ENCODE measurements around the gene CHD3. TPM values are rescaled to one million over a fixed set of nuclear protein-coding genes. Genes with fewer than 3 reads are reported as not detected.

Gene CHD3
- total RNA-seq, 1 donor from 2014 or later = 12.8 TPM

GRCh38 chr17:7840441-7840840, 48.1 kb upstream of the CHD3 start:
- H3K36me3 ChIP-seq = no peaks in the 10 kb centered on the region
- peaks cover 71% of the 10 kb centered on the region for H3K79me2 ChIP-seq (ENCODE audit: low read depth)
- peaks cover 39% of the 10 kb centered on the region for H3K4me1 ChIP-seq
- H3K27ac ChIP-seq = no peak overlapping the region
- H3K27ac Mint-ChIP-seq = peak overlapping the region; percentile 13
- H3K36me3 Mint-ChIP-seq = peaks cover 3% of the 10 kb centered on the region
- TF ChIP-seq EZH2phosphoT487 (IDR thresholded peaks at IDR 0.05) (no peak), CTCF (IDR thresholded peaks at IDR 0.05) (no peak), EZH2 (IDR thresholded peaks at IDR 0.05) (no peak)
- H3K4me3 Mint-ChIP-seq = peak overlapping the region; percentile 94
- peak overlapping the region; percentile 76 for H3K4me3 ChIP-seq
- H4K20me1 ChIP-seq (ENCODE audit: low read depth) = peaks cover 68% of the 10 kb centered on the region
- H3K9ac ChIP-seq = no peak overlapping the region
- peaks cover 54% of the 10 kb centered on the region for H3K4me1 Mint-ChIP-seq
- peak; percentile 60 for DNase-seq (ENCODE audit: low spot score)
- no peak overlapping the region for H2AFZ ChIP-seq (replicated peaks)
- H3K27me3 Mint-ChIP-seq (ENCODE audit: insufficient read depth, low read depth) = peaks cover 8% of the 10 kb centered on the region
- H3F3A ChIP-seq (ENCODE audit: low read depth) = peaks cover 78% of the 10 kb centered on the region
- H3K9me3 ChIP-seq (ENCODE audit: low read depth) = no peaks in the 10 kb centered on the region
- peak overlapping the region; percentile 99 for H3K4me2 ChIP-seq
- no peaks in the 10 kb centered on the region for H3K27me3 ChIP-seq
- no peaks in the 10 kb centered on the region for H3K9me3 Mint-ChIP-seq

GRCh38 chr17:7840875-7841274, 47.7 kb upstream of the CHD3 start:
- Histone ChIP-seq H3K9ac (no peak overlapping the region), H3K4me3 (peak overlapping the region; percentile 76), H3K4me1 (peaks cover 39% of the 10 kb centered on the region), H4K20me1 (ENCODE audit: low read depth) (peaks cover 72% of the 10 kb centered on the region), H3K36me3 (no peaks in the 10 kb centered on the region), H2AFZ (replicated peaks) (no peak overlapping the region), H3K27me3 (no peaks in the 10 kb centered on the region), H3K4me2 (peak overlapping the region; percentile 99), H3F3A (ENCODE audit: low read depth) (peaks cover 76% of the 10 kb centered on the region), H3K9me3 (ENCODE audit: low read depth) (no peaks in the 10 kb centered on the region), H3K79me2 (ENCODE audit: low read depth) (peaks cover 73% of the 10 kb centered on the region), H3K27ac (no peak overlapping the region)
- H3K36me3 Mint-ChIP-seq = peaks cover 5% of the 10 kb centered on the region
- no peak for DNase-seq (ENCODE audit: low spot score)
- peak overlapping the region; percentile 94 for H3K4me3 Mint-ChIP-seq
- no peaks in the 10 kb centered on the region for H3K9me3 Mint-ChIP-seq
- peak overlapping the region; percentile 22 for H3K27ac Mint-ChIP-seq
- peaks cover 57% of the 10 kb centered on the region for H3K4me1 Mint-ChIP-seq
- TF ChIP-seq EZH2 (IDR thresholded peaks at IDR 0.05) (no peak), CTCF (IDR thresholded peaks at IDR 0.05) (no peak), EZH2phosphoT487 (IDR thresholded peaks at IDR 0.05) (no peak)
- peaks cover 8% of the 10 kb centered on the region for H3K27me3 Mint-ChIP-seq (ENCODE audit: insufficient read depth, low read depth)

GRCh38 chr17:7841396-7841914, 47.1 kb upstream of the CHD3 start:
- Histone ChIP-seq H3K36me3 (no peaks in the 10 kb centered on the region), H3K4me3 (peak overlapping the region; percentile 76), H3K79me2 (ENCODE audit: low read depth) (peaks cover 73% of the 10 kb centered on the region), H3K9ac (peak overlapping the region; percentile 55), H3K27me3 (no peaks in the 10 kb centered on the region), H3K27ac (peak overlapping the region; percentile 56), H4K20me1 (ENCODE audit: low read depth) (peaks cover 78% of the 10 kb centered on the region), H3K9me3 (ENCODE audit: low read depth) (no peaks in the 10 kb centered on the region), H2AFZ (replicated peaks) (no peak overlapping the region), H3K4me2 (peak overlapping the region; percentile 99), H3K4me1 (peaks cover 39% of the 10 kb centered on the region), H3F3A (ENCODE audit: low read depth) (peaks cover 71% of the 10 kb centered on the region)
- H3K4me1 Mint-ChIP-seq = peaks cover 57% of the 10 kb centered on the region
- DNase-seq (ENCODE audit: low spot score) = peak; percentile 80
- H3K9me3 Mint-ChIP-seq = no peaks in the 10 kb centered on the region
- peak overlapping the region; percentile 22 for H3K27ac Mint-ChIP-seq
- H3K4me3 Mint-ChIP-seq = peak overlapping the region; percentile 95
- H3K27me3 Mint-ChIP-seq (ENCODE audit: insufficient read depth, low read depth) = peaks cover 8% of the 10 kb centered on the region
- no peak for TF ChIP-seq EZH2 (IDR thresholded peaks at IDR 0.05)
- no peak for TF ChIP-seq EZH2phosphoT487 (IDR thresholded peaks at IDR 0.05)
- peak; percentile 9 for TF ChIP-seq CTCF (IDR thresholded peaks at IDR 0.05)
- peaks cover 6% of the 10 kb centered on the region for H3K36me3 Mint-ChIP-seq
